OCI-LY3 (cell line): ENCODE data around the gene CCSER1.

ENCODE experiments used
- H2AFZ ChIP-seq: fragments of 200-600, 300-600 bp; shearing (Covaris generic); 2 replicates; pipeline ENCODE4 v1.6.0; 2014; ENCODE audit warnings: antibody characterized with exemption, low read depth, low read length
- H3K27ac ChIP-seq: fragments of 200-600, 300-600 bp; sonication (generic); 2 replicates; pipeline ENCODE4 v1.5.1; 2014; ENCODE audit warnings: mild to moderate bottlenecking, low read length, moderate library complexity, mixed read lengths
- H3K27me3 ChIP-seq: fragments of 200-600, 300-600 bp; sonication (generic); 2 replicates; pipeline ENCODE4 v1.6.1; 2014; ENCODE audit warnings: low read depth, low read length, mixed read lengths
- H3K36me3 ChIP-seq: fragments of 200-600, 300-600 bp; sonication (generic); replicated peaks from 2 replicates; pipeline ENCODE3; 2014; ENCODE audit warnings: low read depth, low read length, mixed read lengths
- H3K4me1 ChIP-seq: fragments of 300-600, 200-600 bp; sonication (generic); 2 replicates; pipeline ENCODE4 v1.6.1; 2014; ENCODE audit warnings: low read length, mixed read lengths
- H3K4me2 ChIP-seq: fragments of 200-600, 300-600 bp; sonication (generic); 2 replicates; pipeline ENCODE4 v1.6.1; 2014; ENCODE audit warnings: low read length, mixed read lengths
- H3K4me3 ChIP-seq: fragments of 300-600, 200-600 bp; sonication (generic); 2 replicates; pipeline ENCODE4 v1.5.1; 2014; ENCODE audit warnings: antibody characterized with exemption, mild to moderate bottlenecking, low read length, moderate library complexity
- H3K79me2 ChIP-seq: fragments of 300-600, 200-600 bp; shearing (Covaris generic); 2 replicates; pipeline ENCODE4 v1.6.1; 2014; ENCODE audit warnings: mild to moderate bottlenecking, low read length, mixed read lengths
- H3K9ac ChIP-seq: fragments of 300-600, 200-600 bp; shearing (Covaris generic); 2 replicates; pipeline ENCODE4 v1.6.0; 2014; ENCODE audit warnings: mild to moderate bottlenecking, low read length, moderate library complexity
- H3K9me3 ChIP-seq: fragments of 200-600, 300-600 bp; shearing (Covaris generic); 2 replicates; pipeline ENCODE4 v1.6.1; 2014; ENCODE audit warnings: low read length, mixed read lengths; ENCODE audit not compliant: insufficient read depth
- H4K20me1 ChIP-seq: fragments of 200-600, 300-600 bp; sonication (generic); 2 replicates; pipeline ENCODE4 v1.6.1; 2016; ENCODE audit warnings: low read length, mixed read lengths; ENCODE audit not compliant: insufficient read depth
- CTCF ChIP-seq: fragments of 200-600, 300-600 bp; sonication (generic); IDR thresholded peaks from 2 replicates; pipeline ENCODE4 v1.5.1; 2014; ENCODE audit warnings: antibody characterized with exemption, low read length, low read depth
- EZH2phosphoT487 ChIP-seq: fragments of 200-600 bp; shearing (Covaris generic); IDR thresholded peaks from 2 replicates; pipeline ENCODE4 v1.6.1; 2018; ENCODE audit warnings: antibody characterized with exemption, mixed run types, low read depth

CCSER1 gene

GRCh38 chr4:91359041-91360031 is 1232.1 kb downstream of the CCSER1 start:
- Histone ChIP-seq H3K4me3 (peak overlapping the region; percentile 89), H3K36me3 (peaks cover 38% of the 10 kb centered on the region), H3K27ac (peak overlapping the region; percentile 99), H3K4me2 (peak overlapping the region; percentile 81), H3K27me3 (no peaks in the 10 kb centered on the region), H2AFZ (peak overlapping the region; percentile 8; the same call in 1 of the 2 replicates), H3K9ac (peak overlapping the region; percentile 99), H4K20me1 (no peaks in the 10 kb centered on the region), H3K79me2 (peaks cover 43% of the 10 kb centered on the region), H3K9me3 (peaks cover 4% of the 10 kb centered on the region; the same call in 1 of the 2 replicates), H3K4me1 (peaks cover 38% of the 10 kb centered on the region)
- TF ChIP-seq EZH2phosphoT487 (no peak), CTCF (no peak)

- no peak overlapping the region for H3K27ac ChIP-seq
- peaks cover 15% of the 10 kb centered on the region for H3K79me2 ChIP-seq
- peak overlapping the region; percentile 60; the same call in 1 of the 2 replicates for H2AFZ ChIP-seq
- peaks cover 18% of the 10 kb centered on the region for H3K36me3 ChIP-seq
- H3K9me3 ChIP-seq: no peaks in the 10 kb centered on the region
- H3K9ac ChIP-seq: no peak overlapping the region
- TF ChIP-seq EZH2phosphoT487: no peak
- no peak for TF ChIP-seq CTCF
- no peaks in the 10 kb centered on the region for H3K27me3 ChIP-seq
- H4K20me1 ChIP-seq: no peaks in the 10 kb centered on the region
- no peak overlapping the region for H3K4me3 ChIP-seq
- H3K4me1 ChIP-seq: peaks cover 34% of the 10 kb centered on the region
- H3K4me2 ChIP-seq: peak overlapping the region; percentile 8; the same call in 1 of the 2 replicates
Measured at GRCh38 chr4:91362125-91362524, 1234.9 kb downstream of the CCSER1 start.

GRCh38 chr4:91366554-91366953 is 1239.4 kb downstream of the CCSER1 start:
- no peaks in the 10 kb centered on the region for H3K9me3 ChIP-seq
- H3K4me2 ChIP-seq: no peak overlapping the region
- H3K79me2 ChIP-seq: no peaks in the 10 kb centered on the region
- no peak overlapping the region for H3K9ac ChIP-seq
- peaks cover 14% of the 10 kb centered on the region for H3K4me1 ChIP-seq
- no peak overlapping the region for H3K27ac ChIP-seq
- H2AFZ ChIP-seq: no peak overlapping the region
- TF ChIP-seq EZH2phosphoT487 (no peak), CTCF (no peak)
- H3K27me3 ChIP-seq: no peaks in the 10 kb centered on the region
- peaks cover 5% of the 10 kb centered on the region for H3K36me3 ChIP-seq
- H3K4me3 ChIP-seq: no peak overlapping the region
- no peaks in the 10 kb centered on the region for H4K20me1 ChIP-seq

- H2AFZ ChIP-seq: no peak overlapping the region
- no peak overlapping the region for H3K4me3 ChIP-seq
- H4K20me1 ChIP-seq: no peaks in the 10 kb centered on the region
- no peak overlapping the region for H3K4me2 ChIP-seq
- H3K9ac ChIP-seq: no peak overlapping the region
- TF ChIP-seq CTCF (no peak), EZH2phosphoT487 (no peak)
- no peaks in the 10 kb centered on the region for H3K9me3 ChIP-seq
- no peaks in the 10 kb centered on the region for H3K79me2 ChIP-seq
- H3K27me3 ChIP-seq: no peaks in the 10 kb centered on the region
- H3K36me3 ChIP-seq: no peaks in the 10 kb centered on the region
- no peaks in the 10 kb centered on the region for H3K4me1 ChIP-seq
- no peak overlapping the region for H3K27ac ChIP-seq
Measured at GRCh38 chr4:91369116-91369515, 1241.9 kb downstream of the CCSER1 start.
